GM12891 (cell line): ENCODE data around the gene ODAD3.

Source experiments
- POLR2A ChIP-seq: IDR thresholded peaks from 2 replicates; pipeline ENCODE4 v1.6.1; 2011; ENCODE audit warnings: low read depth, low read length, control low read depth
- POLR2AphosphoS5 ChIP-seq: IDR thresholded peaks from 2 replicates; pipeline ENCODE4 v1.6.1; 2011; ENCODE audit warnings: low read depth, low read length, control low read depth
- SPI1 ChIP-seq: IDR thresholded peaks from 2 replicates; pipeline ENCODE4 v1.6.1; 2011; ENCODE audit warnings: low read depth, low read length, control low read depth

- TF ChIP-seq POLR2A (no peak), POLR2AphosphoS5 (no peak), SPI1 (no peak)
These were observed 48.6 kb upstream of the ODAD3 start for GRCh38 chr19:11483366-11484111.
